GM12872 (cell line): ENCODE results near the gene GALE.

Experiments
- TF ChIP-seq, protein P1 (sequence below): IDR thresholded peaks from 3 replicates; pipeline ENCODE4 v1.5.1; 2011; ENCODE audit warnings: low read depth, mild to moderate bottlenecking, low read length, moderate library complexity; ENCODE audit not compliant: insufficient read depth

GALE gene

DNA sequence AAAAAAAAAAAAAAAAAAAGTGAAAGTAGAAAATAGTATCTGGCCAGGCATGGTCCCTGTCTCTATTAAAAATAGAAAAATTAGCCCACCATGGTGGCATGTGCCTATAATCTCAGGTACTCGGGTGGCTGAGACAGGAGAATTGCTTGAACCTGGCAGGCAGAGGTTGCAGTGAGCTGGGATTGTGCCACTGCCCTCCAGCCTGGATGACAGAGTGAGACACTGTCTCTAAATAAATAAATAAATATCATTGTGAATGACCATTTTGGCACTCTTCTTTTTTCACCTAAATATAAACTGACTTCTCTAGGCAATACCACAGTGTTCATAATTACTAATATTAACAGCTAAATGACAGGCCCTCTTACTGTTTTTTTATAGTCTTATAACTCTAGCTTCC lies 42.7 kb downstream of the GALE start:
- TF ChIP-seq, protein P1, sequence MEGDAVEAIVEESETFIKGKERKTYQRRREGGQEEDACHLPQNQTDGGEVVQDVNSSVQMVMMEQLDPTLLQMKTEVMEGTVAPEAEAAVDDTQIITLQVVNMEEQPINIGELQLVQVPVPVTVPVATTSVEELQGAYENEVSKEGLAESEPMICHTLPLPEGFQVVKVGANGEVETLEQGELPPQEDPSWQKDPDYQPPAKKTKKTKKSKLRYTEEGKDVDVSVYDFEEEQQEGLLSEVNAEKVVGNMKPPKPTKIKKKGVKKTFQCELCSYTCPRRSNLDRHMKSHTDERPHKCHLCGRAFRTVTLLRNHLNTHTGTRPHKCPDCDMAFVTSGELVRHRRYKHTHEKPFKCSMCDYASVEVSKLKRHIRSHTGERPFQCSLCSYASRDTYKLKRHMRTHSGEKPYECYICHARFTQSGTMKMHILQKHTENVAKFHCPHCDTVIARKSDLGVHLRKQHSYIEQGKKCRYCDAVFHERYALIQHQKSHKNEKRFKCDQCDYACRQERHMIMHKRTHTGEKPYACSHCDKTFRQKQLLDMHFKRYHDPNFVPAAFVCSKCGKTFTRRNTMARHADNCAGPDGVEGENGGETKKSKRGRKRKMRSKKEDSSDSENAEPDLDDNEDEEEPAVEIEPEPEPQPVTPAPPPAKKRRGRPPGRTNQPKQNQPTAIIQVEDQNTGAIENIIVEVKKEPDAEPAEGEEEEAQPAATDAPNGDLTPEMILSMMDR = no peak

GRCh38 chr1:23756676-23757075 lies 43.9 kb downstream of the GALE start:
- TF ChIP-seq, protein P1 = no peak

- TF ChIP-seq, protein P1 = no peak
These were observed 47.6 kb downstream of the GALE start for GRCh38 chr1:23752909-23753308.

GRCh38 chr1:23751815-23752200 lies 48.7 kb downstream of the GALE start:
- TF ChIP-seq, protein P1 = no peak

DNA sequence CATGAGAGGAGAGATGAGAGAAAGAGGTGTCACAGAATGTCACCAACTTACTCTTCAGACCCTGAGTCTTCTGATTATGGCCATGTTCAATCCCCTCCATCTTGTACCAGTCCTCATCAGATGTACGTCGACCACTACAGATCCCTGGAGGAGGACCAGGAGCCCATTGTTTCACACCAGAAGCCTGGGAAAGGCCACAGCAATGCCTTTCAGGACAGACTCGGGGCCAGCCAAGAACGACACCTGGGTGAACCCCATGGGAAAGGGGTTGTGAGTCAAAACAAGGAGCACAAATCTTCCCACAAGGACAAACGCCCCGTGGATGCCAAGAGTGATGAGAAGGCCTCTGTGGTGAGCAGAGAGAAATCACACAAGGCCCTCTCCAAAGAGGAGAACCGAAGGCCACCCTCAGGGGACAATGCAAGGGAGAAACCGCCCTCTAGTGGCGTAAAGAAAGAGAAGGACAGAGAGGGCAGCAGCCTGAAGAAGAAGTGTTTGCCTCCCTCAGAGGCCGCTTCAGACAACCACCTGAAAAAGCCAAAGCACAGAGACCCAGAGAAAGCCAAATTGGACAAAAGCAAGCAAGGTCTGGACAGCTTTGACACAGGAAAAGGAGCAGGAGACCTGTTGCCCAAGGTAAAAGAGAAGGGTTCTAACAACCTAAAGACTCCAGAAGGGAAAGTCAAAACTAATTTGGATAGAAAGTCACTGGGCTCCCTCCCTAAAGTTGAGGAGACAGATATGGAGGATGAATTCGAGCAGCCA lies 49.3 kb downstream of the GALE start:
- TF ChIP-seq, protein P1 = peak; percentile 94

DNA sequence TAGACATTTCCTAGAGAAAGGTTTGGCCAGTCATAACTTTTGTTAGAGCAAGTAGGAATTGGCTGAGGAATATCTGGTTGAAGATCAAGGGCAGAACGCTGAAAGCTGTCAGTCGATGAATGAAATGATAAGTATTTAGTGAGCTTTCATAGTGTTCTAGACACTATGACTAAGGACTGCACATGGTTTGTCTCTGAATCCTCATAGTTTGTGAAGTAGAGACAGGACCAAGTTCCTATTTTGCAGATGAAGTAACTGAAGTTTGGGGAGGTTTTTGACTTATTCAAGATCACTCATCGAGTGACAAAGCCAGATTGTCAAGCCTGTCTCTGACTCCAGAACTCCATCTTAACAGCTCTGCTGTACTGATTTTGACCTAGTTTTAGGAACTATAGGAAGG lies 52.5 kb downstream of the GALE start:
- TF ChIP-seq, protein P1 = no peak
